Measurements from ENCODE around the gene EFNA1. TPM values are rescaled to one million over a fixed set of nuclear protein-coding genes. Genes with fewer than 3 reads are reported as not detected.
A peak's percentile ranks its signal among the peaks of the same experiment; 100 is the strongest.

The EFNA1 gene
- total and polyA plus RNA-seq, 2 of the 13 experiments (the other 11 are each of a cell fraction or from before 2014, with no cell fraction given): 81.8 to 874 TPM

DNA sequence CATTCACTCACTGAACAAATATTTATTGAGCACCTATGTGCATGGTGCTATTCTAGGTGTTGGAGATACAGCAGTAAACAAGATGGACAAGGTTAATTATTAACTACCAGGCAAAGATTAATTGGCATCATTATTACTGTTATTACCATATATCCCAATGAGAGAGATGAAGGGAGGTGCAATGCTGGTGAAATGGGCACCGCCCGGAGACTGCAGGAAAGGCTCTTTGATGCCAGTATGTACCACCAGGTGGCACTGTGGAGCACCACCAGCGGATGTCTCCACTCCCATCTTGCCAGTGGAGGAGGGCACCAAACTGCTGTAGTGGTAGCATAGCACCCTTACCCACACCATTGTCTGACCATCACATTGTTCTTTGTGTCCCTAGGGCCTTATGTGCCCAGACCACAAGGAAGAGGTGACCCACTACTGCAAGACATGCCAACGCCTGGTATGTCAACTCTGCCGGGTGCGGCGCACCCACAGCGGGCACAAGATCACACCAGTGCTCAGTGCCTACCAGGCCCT lies 48.9 kb downstream of the EFNA1 start (continued):
- TF ChIP-seq ZNF256 (CRISPR knock-in tag; conservative IDR thresholded peaks at IDR 0.05) (no peak), RAD51 (IDR thresholded peaks at IDR 0.05; ENCODE audit: borderline replicate concordance) (no peak), ZSCAN9 (CRISPR knock-in tag; IDR thresholded peaks at IDR 0.05; ENCODE audit: borderline replicate concordance) (no peak), RBFOX2 (IDR thresholded peaks at IDR 0.05; ENCODE audit: low read depth, low read length) (no peak), SMC3 (IDR thresholded peaks at IDR 0.05; ENCODE audit: low read length) (peak; percentile 58; the same call in 1 of the 2 replicates), KLF12 (CRISPR knock-in tag; IDR thresholded peaks at IDR 0.05; ENCODE audit: borderline replicate concordance) (no peak), ZNF879 (CRISPR knock-in tag; IDR thresholded peaks at IDR 0.05) (no peak), ZNF205 (CRISPR knock-in tag; IDR thresholded peaks at IDR 0.05) (no peak), RXRA (CRISPR knock-in tag; IDR thresholded peaks at IDR 0.05) (no peak)
- TF ChIP-seq, protein P1, sequence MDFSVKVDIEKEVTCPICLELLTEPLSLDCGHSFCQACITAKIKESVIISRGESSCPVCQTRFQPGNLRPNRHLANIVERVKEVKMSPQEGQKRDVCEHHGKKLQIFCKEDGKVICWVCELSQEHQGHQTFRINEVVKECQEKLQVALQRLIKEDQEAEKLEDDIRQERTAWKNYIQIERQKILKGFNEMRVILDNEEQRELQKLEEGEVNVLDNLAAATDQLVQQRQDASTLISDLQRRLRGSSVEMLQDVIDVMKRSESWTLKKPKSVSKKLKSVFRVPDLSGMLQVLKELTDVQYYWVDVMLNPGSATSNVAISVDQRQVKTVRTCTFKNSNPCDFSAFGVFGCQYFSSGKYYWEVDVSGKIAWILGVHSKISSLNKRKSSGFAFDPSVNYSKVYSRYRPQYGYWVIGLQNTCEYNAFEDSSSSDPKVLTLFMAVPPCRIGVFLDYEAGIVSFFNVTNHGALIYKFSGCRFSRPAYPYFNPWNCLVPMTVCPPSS (IDR thresholded peaks at IDR 0.05): no peak
- TF ChIP-seq, protein P2, sequence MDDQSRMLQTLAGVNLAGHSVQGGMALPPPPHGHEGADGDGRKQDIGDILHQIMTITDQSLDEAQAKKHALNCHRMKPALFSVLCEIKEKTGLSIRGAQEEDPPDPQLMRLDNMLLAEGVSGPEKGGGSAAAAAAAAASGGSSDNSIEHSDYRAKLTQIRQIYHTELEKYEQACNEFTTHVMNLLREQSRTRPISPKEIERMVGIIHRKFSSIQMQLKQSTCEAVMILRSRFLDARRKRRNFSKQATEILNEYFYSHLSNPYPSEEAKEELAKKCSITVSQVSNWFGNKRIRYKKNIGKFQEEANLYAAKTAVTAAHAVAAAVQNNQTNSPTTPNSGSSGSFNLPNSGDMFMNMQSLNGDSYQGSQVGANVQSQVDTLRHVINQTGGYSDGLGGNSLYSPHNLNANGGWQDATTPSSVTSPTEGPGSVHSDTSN (CRISPR knock-in tag; IDR thresholded peaks at IDR 0.05; ENCODE audit: borderline replicate concordance): no peak
- TF ChIP-seq, protein P3, sequence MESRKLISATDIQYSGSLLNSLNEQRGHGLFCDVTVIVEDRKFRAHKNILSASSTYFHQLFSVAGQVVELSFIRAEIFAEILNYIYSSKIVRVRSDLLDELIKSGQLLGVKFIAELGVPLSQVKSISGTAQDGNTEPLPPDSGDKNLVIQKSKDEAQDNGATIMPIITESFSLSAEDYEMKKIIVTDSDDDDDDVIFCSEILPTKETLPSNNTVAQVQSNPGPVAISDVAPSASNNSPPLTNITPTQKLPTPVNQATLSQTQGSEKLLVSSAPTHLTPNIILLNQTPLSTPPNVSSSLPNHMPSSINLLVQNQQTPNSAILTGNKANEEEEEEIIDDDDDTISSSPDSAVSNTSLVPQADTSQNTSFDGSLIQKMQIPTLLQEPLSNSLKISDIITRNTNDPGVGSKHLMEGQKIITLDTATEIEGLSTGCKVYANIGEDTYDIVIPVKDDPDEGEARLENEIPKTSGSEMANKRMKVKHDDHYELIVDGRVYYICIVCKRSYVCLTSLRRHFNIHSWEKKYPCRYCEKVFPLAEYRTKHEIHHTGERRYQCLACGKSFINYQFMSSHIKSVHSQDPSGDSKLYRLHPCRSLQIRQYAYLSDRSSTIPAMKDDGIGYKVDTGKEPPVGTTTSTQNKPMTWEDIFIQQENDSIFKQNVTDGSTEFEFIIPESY (CRISPR knock-in tag; IDR thresholded peaks at IDR 0.05): 0 out of 2 replicates have a peak, but pooled peaks have one; percentile 18
- TF ChIP-seq, protein P4, sequence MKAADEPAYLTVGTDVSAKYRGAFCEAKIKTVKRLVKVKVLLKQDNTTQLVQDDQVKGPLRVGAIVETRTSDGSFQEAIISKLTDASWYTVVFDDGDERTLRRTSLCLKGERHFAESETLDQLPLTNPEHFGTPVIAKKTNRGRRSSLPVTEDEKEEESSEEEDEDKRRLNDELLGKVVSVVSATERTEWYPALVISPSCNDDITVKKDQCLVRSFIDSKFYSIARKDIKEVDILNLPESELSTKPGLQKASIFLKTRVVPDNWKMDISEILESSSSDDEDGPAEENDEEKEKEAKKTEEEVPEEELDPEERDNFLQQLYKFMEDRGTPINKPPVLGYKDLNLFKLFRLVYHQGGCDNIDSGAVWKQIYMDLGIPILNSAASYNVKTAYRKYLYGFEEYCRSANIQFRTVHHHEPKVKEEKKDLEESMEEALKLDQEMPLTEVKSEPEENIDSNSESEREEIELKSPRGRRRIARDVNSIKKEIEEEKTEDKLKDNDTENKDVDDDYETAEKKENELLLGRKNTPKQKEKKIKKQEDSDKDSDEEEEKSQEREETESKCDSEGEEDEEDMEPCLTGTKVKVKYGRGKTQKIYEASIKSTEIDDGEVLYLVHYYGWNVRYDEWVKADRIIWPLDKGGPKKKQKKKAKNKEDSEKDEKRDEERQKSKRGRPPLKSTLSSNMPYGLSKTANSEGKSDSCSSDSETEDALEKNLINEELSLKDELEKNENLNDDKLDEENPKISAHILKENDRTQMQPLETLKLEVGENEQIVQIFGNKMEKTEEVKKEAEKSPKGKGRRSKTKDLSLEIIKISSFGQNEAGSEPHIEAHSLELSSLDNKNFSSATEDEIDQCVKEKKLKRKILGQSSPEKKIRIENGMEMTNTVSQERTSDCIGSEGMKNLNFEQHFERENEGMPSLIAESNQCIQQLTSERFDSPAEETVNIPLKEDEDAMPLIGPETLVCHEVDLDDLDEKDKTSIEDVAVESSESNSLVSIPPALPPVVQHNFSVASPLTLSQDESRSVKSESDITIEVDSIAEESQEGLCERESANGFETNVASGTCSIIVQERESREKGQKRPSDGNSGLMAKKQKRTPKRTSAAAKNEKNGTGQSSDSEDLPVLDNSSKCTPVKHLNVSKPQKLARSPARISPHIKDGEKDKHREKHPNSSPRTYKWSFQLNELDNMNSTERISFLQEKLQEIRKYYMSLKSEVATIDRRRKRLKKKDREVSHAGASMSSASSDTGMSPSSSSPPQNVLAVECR (CRISPR knock-in tag; IDR thresholded peaks at IDR 0.05; ENCODE audit: borderline replicate concordance): no peak
- TF ChIP-seq, protein P5, sequence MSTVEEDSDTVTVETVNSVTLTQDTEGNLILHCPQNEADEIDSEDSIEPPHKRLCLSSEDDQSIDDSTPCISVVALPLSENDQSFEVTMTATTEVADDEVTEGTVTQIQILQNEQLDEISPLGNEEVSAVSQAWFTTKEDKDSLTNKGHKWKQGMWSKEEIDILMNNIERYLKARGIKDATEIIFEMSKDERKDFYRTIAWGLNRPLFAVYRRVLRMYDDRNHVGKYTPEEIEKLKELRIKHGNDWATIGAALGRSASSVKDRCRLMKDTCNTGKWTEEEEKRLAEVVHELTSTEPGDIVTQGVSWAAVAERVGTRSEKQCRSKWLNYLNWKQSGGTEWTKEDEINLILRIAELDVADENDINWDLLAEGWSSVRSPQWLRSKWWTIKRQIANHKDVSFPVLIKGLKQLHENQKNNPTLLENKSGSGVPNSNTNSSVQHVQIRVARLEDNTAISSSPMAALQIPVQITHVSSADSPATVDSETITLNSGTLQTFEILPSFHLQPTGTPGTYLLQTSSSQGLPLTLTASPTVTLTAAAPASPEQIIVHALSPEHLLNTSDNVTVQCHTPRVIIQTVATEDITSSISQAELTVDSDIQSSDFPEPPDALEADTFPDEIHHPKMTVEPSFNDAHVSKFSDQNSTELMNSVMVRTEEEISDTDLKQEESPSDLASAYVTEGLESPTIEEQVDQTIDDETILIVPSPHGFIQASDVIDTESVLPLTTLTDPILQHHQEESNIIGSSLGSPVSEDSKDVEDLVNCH (CRISPR knock-in tag; IDR thresholded peaks at IDR 0.05): no peak
- TF ChIP-seq, protein P6, sequence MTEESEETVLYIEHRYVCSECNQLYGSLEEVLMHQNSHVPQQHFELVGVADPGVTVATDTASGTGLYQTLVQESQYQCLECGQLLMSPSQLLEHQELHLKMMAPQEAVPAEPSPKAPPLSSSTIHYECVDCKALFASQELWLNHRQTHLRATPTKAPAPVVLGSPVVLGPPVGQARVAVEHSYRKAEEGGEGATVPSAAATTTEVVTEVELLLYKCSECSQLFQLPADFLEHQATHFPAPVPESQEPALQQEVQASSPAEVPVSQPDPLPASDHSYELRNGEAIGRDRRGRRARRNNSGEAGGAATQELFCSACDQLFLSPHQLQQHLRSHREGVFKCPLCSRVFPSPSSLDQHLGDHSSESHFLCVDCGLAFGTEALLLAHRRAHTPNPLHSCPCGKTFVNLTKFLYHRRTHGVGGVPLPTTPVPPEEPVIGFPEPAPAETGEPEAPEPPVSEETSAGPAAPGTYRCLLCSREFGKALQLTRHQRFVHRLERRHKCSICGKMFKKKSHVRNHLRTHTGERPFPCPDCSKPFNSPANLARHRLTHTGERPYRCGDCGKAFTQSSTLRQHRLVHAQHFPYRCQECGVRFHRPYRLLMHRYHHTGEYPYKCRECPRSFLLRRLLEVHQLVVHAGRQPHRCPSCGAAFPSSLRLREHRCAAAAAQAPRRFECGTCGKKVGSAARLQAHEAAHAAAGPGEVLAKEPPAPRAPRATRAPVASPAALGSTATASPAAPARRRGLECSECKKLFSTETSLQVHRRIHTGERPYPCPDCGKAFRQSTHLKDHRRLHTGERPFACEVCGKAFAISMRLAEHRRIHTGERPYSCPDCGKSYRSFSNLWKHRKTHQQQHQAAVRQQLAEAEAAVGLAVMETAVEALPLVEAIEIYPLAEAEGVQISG (CRISPR knock-in tag; IDR thresholded peaks at IDR 0.05): peak; percentile 94

Measured in HepG2 (cell line).